ENCODE results near the gene VEGFC.

The VEGFC gene

GRCh38 chr4:176824645-176825366 is 32.1 kb upstream of the VEGFC start:
- no peak overlapping the region for H4K5ac ChIP-seq (ENCODE audit: low read length)
- H4K8ac ChIP-seq (ENCODE audit: low read depth, low read length) = no peak overlapping the region
- no peak overlapping the region for H3K9ac ChIP-seq (ENCODE audit: low read length)
- no peak overlapping the region for H2AK5ac ChIP-seq (ENCODE audit: low read length)
- no peak overlapping the region for H2BK120ac ChIP-seq (ENCODE audit: low read depth, low read length)
- H3K4ac ChIP-seq (ENCODE audit: low read depth, low read length) = no peak overlapping the region
- no peak overlapping the region for H3K4me3 ChIP-seq (ENCODE audit: low read length)
- no peaks in the 10 kb centered on the region for H3K36me3 ChIP-seq (ENCODE audit: control insufficient read depth, insufficient read depth, low read length)
- no peaks in the 10 kb centered on the region for H3K79me1 ChIP-seq (ENCODE audit: low read length)
- H3K4me1 ChIP-seq (ENCODE audit: control insufficient read depth, low read depth, low read length) = no peaks in the 10 kb centered on the region
- H3K4me2 ChIP-seq (ENCODE audit: low read length) = no peak overlapping the region
- no peaks in the 10 kb centered on the region for H3K79me2 ChIP-seq (ENCODE audit: control insufficient read depth, insufficient read depth, low read length)
- no peak overlapping the region for H3K18ac ChIP-seq (ENCODE audit: low read length)
- no peaks in the 10 kb centered on the region for H3K27me3 ChIP-seq (ENCODE audit: insufficient read depth, low read length, poor library complexity)
- no peak overlapping the region for H2BK15ac ChIP-seq (replicated peaks; ENCODE audit: low read depth)
- no peak overlapping the region for H2BK5ac ChIP-seq (ENCODE audit: low read length)
- no peak overlapping the region for H3K23ac ChIP-seq (ENCODE audit: low read length)
- no CpG with 5 or more reads among the region's 2 CpGs for WGBS (ENCODE audit: extremely low coverage, insufficient coverage, low lambda C conversion rate)
- no peak overlapping the region for H3K27ac ChIP-seq (ENCODE audit: low read depth, low read length)
- no peak overlapping the region for H3K56ac ChIP-seq (ENCODE audit: low read length)
- DNase-seq = no peak

- Histone ChIP-seq H2BK5ac (ENCODE audit: low read length) (no peak overlapping the region), H2BK15ac (replicated peaks; ENCODE audit: low read depth) (no peak overlapping the region), H3K79me2 (ENCODE audit: control insufficient read depth, insufficient read depth, low read length) (no peaks in the 10 kb centered on the region), H3K56ac (ENCODE audit: low read length) (no peak overlapping the region), H3K4me1 (ENCODE audit: control insufficient read depth, low read depth, low read length) (no peaks in the 10 kb centered on the region), H3K4ac (ENCODE audit: low read depth, low read length) (no peak overlapping the region), H2AK5ac (ENCODE audit: low read length) (no peak overlapping the region), H3K79me1 (ENCODE audit: low read length) (no peaks in the 10 kb centered on the region), H3K27ac (ENCODE audit: low read depth, low read length) (no peak overlapping the region), H4K5ac (ENCODE audit: low read length) (no peak overlapping the region), H3K27me3 (ENCODE audit: insufficient read depth, low read length, poor library complexity) (no peaks in the 10 kb centered on the region), H3K4me2 (ENCODE audit: low read length) (no peak overlapping the region), H3K9ac (ENCODE audit: low read length) (no peak overlapping the region), H3K18ac (ENCODE audit: low read length) (no peak overlapping the region), H4K8ac (ENCODE audit: low read depth, low read length) (no peak overlapping the region), H2BK120ac (ENCODE audit: low read depth, low read length) (no peak overlapping the region), H3K36me3 (ENCODE audit: control insufficient read depth, insufficient read depth, low read length) (no peaks in the 10 kb centered on the region), H3K23ac (ENCODE audit: low read length) (no peak overlapping the region), H3K4me3 (ENCODE audit: low read length) (no peak overlapping the region)
- no CpG with 5 or more reads among the region's 1 CpG for WGBS (ENCODE audit: extremely low coverage, insufficient coverage, low lambda C conversion rate)
- no peak for DNase-seq
Measured at GRCh38 chr4:176818531-176818930, 25.8 kb upstream of the VEGFC start.

GRCh38 chr4:176817204-176817603 is 24.5 kb upstream of the VEGFC start:
- no peaks in the 10 kb centered on the region for H3K27me3 ChIP-seq (ENCODE audit: insufficient read depth, low read length, poor library complexity)
- DNase-seq = no peak
- no peaks in the 10 kb centered on the region for H3K79me1 ChIP-seq (ENCODE audit: low read length)
- no peak overlapping the region for H4K8ac ChIP-seq (ENCODE audit: low read depth, low read length)
- H3K4ac ChIP-seq (ENCODE audit: low read depth, low read length) = no peak overlapping the region
- H2BK15ac ChIP-seq (replicated peaks; ENCODE audit: low read depth) = no peak overlapping the region
- H3K36me3 ChIP-seq (ENCODE audit: control insufficient read depth, insufficient read depth, low read length) = no peaks in the 10 kb centered on the region
- no peak overlapping the region for H3K4me3 ChIP-seq (ENCODE audit: low read length)
- H3K18ac ChIP-seq (ENCODE audit: low read length) = no peak overlapping the region
- WGBS (ENCODE audit: extremely low coverage, insufficient coverage, low lambda C conversion rate) = no CpG with 5 or more reads among the region's 2 CpGs
- H4K5ac ChIP-seq (ENCODE audit: low read length) = no peak overlapping the region
- no peak overlapping the region for H2BK120ac ChIP-seq (ENCODE audit: low read depth, low read length)
- no peak overlapping the region for H3K27ac ChIP-seq (ENCODE audit: low read depth, low read length)
- no peaks in the 10 kb centered on the region for H3K79me2 ChIP-seq (ENCODE audit: control insufficient read depth, insufficient read depth, low read length)
- H3K9ac ChIP-seq (ENCODE audit: low read length) = no peak overlapping the region
- H2BK5ac ChIP-seq (ENCODE audit: low read length) = no peak overlapping the region
- H3K4me2 ChIP-seq (ENCODE audit: low read length) = no peak overlapping the region
- no peaks in the 10 kb centered on the region for H3K4me1 ChIP-seq (ENCODE audit: control insufficient read depth, low read depth, low read length)
- no peak overlapping the region for H3K56ac ChIP-seq (ENCODE audit: low read length)
- H2AK5ac ChIP-seq (ENCODE audit: low read length) = no peak overlapping the region
- H3K23ac ChIP-seq (ENCODE audit: low read length) = no peak overlapping the region

- no peak overlapping the region for H3K27ac ChIP-seq (ENCODE audit: low read depth, low read length)
- no peaks in the 10 kb centered on the region for H3K79me2 ChIP-seq (ENCODE audit: control insufficient read depth, insufficient read depth, low read length)
- no peak overlapping the region for H3K9ac ChIP-seq (ENCODE audit: low read length)
- no peak overlapping the region for H3K18ac ChIP-seq (ENCODE audit: low read length)
- H3K79me1 ChIP-seq (ENCODE audit: low read length) = no peaks in the 10 kb centered on the region
- H4K5ac ChIP-seq (ENCODE audit: low read length) = no peak overlapping the region
- no peak overlapping the region for H2BK15ac ChIP-seq (replicated peaks; ENCODE audit: low read depth)
- H3K27me3 ChIP-seq (ENCODE audit: insufficient read depth, low read length, poor library complexity) = no peaks in the 10 kb centered on the region
- no peaks in the 10 kb centered on the region for H3K36me3 ChIP-seq (ENCODE audit: control insufficient read depth, insufficient read depth, low read length)
- no peak overlapping the region for H2AK5ac ChIP-seq (ENCODE audit: low read length)
- no peak overlapping the region for H3K4me2 ChIP-seq (ENCODE audit: low read length)
- H3K4ac ChIP-seq (ENCODE audit: low read depth, low read length) = no peak overlapping the region
- no peak overlapping the region for H3K23ac ChIP-seq (ENCODE audit: low read length)
- H2BK5ac ChIP-seq (ENCODE audit: low read length) = no peak overlapping the region
- no peak overlapping the region for H2BK120ac ChIP-seq (ENCODE audit: low read depth, low read length)
- no peak for DNase-seq
- H3K56ac ChIP-seq (ENCODE audit: low read length) = no peak overlapping the region
- no peaks in the 10 kb centered on the region for H3K4me1 ChIP-seq (ENCODE audit: control insufficient read depth, low read depth, low read length)
- no peak overlapping the region for H3K4me3 ChIP-seq (ENCODE audit: low read length)
- no peak overlapping the region for H4K8ac ChIP-seq (ENCODE audit: low read depth, low read length)
- WGBS (ENCODE audit: extremely low coverage, insufficient coverage, low lambda C conversion rate) = no CpG with 5 or more reads among the region's 6 CpGs
Measured at GRCh38 chr4:176814770-176815169, 22.0 kb upstream of the VEGFC start.

- Histone ChIP-seq H4K8ac (ENCODE audit: low read depth, low read length) (no peak overlapping the region), H2BK5ac (ENCODE audit: low read length) (no peak overlapping the region), H3K9ac (ENCODE audit: low read length) (no peak overlapping the region), H2BK15ac (replicated peaks; ENCODE audit: low read depth) (no peak overlapping the region), H3K79me2 (ENCODE audit: control insufficient read depth, insufficient read depth, low read length) (no peaks in the 10 kb centered on the region), H3K27me3 (ENCODE audit: insufficient read depth, low read length, poor library complexity) (no peaks in the 10 kb centered on the region), H2BK120ac (ENCODE audit: low read depth, low read length) (no peak overlapping the region), H3K23ac (ENCODE audit: low read length) (no peak overlapping the region), H4K5ac (ENCODE audit: low read length) (no peak overlapping the region), H3K79me1 (ENCODE audit: low read length) (no peaks in the 10 kb centered on the region), H3K4me3 (ENCODE audit: low read length) (no peak overlapping the region), H3K56ac (ENCODE audit: low read length) (no peak overlapping the region), H3K27ac (ENCODE audit: low read depth, low read length) (no peak overlapping the region), H2AK5ac (ENCODE audit: low read length) (no peak overlapping the region), H3K4me1 (ENCODE audit: control insufficient read depth, low read depth, low read length) (no peaks in the 10 kb centered on the region), H3K18ac (ENCODE audit: low read length) (no peak overlapping the region), H3K4me2 (ENCODE audit: low read length) (no peak overlapping the region), H3K36me3 (ENCODE audit: control insufficient read depth, insufficient read depth, low read length) (no peaks in the 10 kb centered on the region), H3K4ac (ENCODE audit: low read depth, low read length) (no peak overlapping the region)
- WGBS (ENCODE audit: extremely low coverage, insufficient coverage, low lambda C conversion rate) = no CpG with 5 or more reads among the region's 3 CpGs
- DNase-seq = no peak
Measured at GRCh38 chr4:176810481-176811249, 17.9 kb upstream of the VEGFC start.
